Measurements from ENCODE around the gene LCLAT1. TPM values are rescaled to one million over a fixed set of nuclear protein-coding genes. Genes with fewer than 3 reads are reported as not detected.

LCLAT1 gene
- total RNA-seq, 4 donors from 2014 or later: 11.9 to 13.5 (median 12.6) TPM

DNA sequence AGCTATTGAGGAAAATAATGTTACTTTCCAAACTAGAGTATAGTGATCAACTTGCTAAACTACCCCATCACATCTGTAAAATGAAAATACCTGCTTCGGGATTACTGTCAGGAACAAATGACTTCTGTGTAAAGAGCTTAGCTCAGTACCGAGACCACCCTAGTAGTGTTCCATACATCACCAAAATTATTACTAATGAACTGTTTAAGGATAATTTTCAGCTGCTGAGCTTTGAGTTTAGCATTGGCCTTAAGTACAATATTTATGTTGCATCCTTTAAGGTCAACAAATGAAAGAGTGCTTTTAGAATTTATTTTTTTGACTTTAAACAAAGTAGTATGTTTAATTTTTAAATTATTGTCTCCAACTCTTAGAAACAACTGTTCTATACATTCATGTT is 144.1 kb downstream of the LCLAT1 start:
- WGBS, 2 donors: 89 to 95% methylated on average over 2 of the region's 2 CpGs
- no peak for TF ChIP-seq POLR2A (IDR thresholded peaks at IDR 0.05)
- TF ChIP-seq, protein P1, sequence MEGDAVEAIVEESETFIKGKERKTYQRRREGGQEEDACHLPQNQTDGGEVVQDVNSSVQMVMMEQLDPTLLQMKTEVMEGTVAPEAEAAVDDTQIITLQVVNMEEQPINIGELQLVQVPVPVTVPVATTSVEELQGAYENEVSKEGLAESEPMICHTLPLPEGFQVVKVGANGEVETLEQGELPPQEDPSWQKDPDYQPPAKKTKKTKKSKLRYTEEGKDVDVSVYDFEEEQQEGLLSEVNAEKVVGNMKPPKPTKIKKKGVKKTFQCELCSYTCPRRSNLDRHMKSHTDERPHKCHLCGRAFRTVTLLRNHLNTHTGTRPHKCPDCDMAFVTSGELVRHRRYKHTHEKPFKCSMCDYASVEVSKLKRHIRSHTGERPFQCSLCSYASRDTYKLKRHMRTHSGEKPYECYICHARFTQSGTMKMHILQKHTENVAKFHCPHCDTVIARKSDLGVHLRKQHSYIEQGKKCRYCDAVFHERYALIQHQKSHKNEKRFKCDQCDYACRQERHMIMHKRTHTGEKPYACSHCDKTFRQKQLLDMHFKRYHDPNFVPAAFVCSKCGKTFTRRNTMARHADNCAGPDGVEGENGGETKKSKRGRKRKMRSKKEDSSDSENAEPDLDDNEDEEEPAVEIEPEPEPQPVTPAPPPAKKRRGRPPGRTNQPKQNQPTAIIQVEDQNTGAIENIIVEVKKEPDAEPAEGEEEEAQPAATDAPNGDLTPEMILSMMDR (IDR thresholded peaks at IDR 0.05): no peak
- H3K27ac ChIP-seq: no peak overlapping the region
- DNase-seq: no peak
- H3K4me3 ChIP-seq: no peak overlapping the region
- H3K4me1 ChIP-seq: no peaks in the 10 kb centered on the region
- no peaks in the 10 kb centered on the region for H3K9me3 ChIP-seq
- intact Hi-C loops (cut with DNase I): no loop called here
- no peaks in the 10 kb centered on the region for H3K27me3 ChIP-seq
- H3K36me3 ChIP-seq: no peaks in the 10 kb centered on the region

DNA sequence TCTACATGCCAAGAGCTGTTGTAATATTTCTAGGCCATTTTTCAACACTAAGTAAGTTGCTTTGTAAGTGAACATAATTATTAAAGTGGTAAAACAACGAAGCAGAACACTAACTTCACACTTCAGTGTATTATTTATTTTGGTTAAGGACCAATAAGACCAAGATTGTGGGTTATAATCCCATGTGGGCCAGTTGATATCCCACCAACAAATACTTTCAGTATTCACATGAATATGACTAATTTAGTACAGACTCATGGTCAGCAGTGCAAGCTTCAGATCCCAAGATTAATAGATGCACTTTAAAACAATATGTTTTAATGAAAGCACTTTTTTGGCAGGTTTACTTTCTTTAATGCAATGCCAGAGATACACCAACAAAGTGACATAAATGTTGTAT is 154.3 kb downstream of the LCLAT1 start:
- 47 to 58% methylated on average over 1 of the region's 1 CpG for WGBS, 2 donors
- intact Hi-C loops (cut with DNase I): no loop called here
- Histone ChIP-seq H3K36me3 (no peaks in the 10 kb centered on the region), H3K9me3 (no peaks in the 10 kb centered on the region), H3K4me1 (no peaks in the 10 kb centered on the region), H3K27ac (no peak overlapping the region), H3K4me3 (no peak overlapping the region), H3K27me3 (no peaks in the 10 kb centered on the region)
- no peak for DNase-seq
- TF ChIP-seq POLR2A (IDR thresholded peaks at IDR 0.05): no peak
- TF ChIP-seq, protein P1 (IDR thresholded peaks at IDR 0.05): no peak

DNA sequence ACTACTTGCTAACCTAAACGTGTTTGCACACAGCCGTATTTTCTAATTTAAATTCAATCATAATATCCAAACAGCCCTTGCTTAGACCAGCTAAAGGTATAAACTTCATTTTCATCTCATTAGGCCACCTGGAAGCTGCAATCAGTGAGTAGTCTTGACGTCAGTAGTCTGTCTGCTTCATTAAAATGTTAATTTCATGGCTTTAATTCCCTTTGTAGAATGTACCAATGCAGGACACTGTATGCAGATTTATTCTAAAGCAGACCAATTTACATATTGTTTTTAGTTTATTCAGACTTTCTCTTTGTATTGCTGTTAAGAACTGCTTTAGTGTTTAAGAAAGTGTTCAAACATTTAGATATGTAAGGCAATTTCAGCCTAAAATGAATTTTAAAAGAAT is 158.2 kb downstream of the LCLAT1 start:
- Histone ChIP-seq H3K4me1 (no peaks in the 10 kb centered on the region), H3K9me3 (no peaks in the 10 kb centered on the region), H3K36me3 (no peaks in the 10 kb centered on the region), H3K4me3 (no peak overlapping the region), H3K27me3 (no peaks in the 10 kb centered on the region), H3K27ac (no peak overlapping the region)
- DNase-seq: no peak
- intact Hi-C loops (cut with DNase I): no loop called here
- WGBS, 2 donors: 82 to 93% methylated on average over 3 of the region's 3 CpGs
- no peak for TF ChIP-seq POLR2A (IDR thresholded peaks at IDR 0.05)
- TF ChIP-seq, protein P1 (IDR thresholded peaks at IDR 0.05): no peak

DNA sequence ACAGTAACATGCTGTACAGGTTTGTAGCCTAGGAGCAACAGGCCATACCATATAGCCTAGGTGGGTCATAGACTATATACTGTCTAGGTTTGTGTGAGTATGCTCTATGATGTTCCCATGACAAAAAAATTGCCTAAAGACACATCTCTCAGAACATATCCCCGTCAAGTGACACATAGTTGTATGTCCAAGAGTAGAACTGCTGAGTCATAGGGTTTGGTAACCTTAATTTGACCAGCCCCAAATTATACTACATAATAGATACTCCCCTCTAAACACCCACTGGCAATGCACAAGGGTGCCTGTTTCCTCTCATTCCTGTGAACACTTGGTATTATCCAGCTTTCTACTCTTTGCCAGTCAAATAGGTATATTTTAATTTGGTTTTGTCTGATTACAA is 161.6 kb downstream of the LCLAT1 start:
- intact Hi-C loops (cut with DNase I): no loop called here
- Histone ChIP-seq H3K27me3 (no peaks in the 10 kb centered on the region), H3K4me1 (no peaks in the 10 kb centered on the region), H3K36me3 (no peaks in the 10 kb centered on the region), H3K27ac (no peak overlapping the region), H3K4me3 (no peak overlapping the region), H3K9me3 (no peaks in the 10 kb centered on the region)
- no peak for TF ChIP-seq POLR2A (IDR thresholded peaks at IDR 0.05)
- TF ChIP-seq, protein P1 (IDR thresholded peaks at IDR 0.05): no peak
- 70 to 92% methylated on average over 1 of the region's 1 CpG for WGBS, 2 donors
- no peak for DNase-seq

DNA sequence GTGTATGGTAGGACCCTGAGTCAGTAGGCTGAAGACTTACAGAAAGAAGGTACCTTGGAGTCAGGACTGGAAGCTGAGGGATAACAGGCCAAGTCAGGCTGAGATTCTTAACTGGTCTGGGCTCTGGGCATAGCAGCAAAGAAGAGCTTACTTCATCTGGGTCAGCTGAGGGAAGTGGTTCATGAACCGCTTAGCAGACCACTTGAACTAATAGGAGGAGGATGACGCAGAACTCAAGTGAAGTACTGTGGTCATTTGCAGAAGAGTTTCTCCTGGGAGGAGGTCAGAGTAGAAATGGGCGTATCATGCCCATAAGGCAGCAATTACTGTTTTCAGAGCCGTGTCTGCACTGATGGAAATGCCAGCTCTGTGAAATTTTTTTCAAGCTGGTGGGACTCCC is 164.5 kb downstream of the LCLAT1 start:
- Histone ChIP-seq H3K27ac (no peak overlapping the region), H3K36me3 (no peaks in the 10 kb centered on the region), H3K4me1 (no peaks in the 10 kb centered on the region), H3K9me3 (no peaks in the 10 kb centered on the region), H3K27me3 (no peaks in the 10 kb centered on the region), H3K4me3 (no peak overlapping the region)
- 79 to 81% methylated on average over 4 of the region's 4 CpGs for WGBS, 2 donors
- TF ChIP-seq, protein P1 (IDR thresholded peaks at IDR 0.05): no peak
- no peak for TF ChIP-seq POLR2A (IDR thresholded peaks at IDR 0.05)
- intact Hi-C loops (cut with DNase I): no loop called here
- DNase-seq: no peak

Measured in esophagus squamous epithelium (tissue), 5 donors.